Measurements from ENCODE around the gene KIAA1217. TPM values are rescaled to one million over a fixed set of nuclear protein-coding genes. Genes with fewer than 3 reads are reported as not detected.

KIAA1217 gene
- polyA plus RNA-seq, 3 donors: not detected

DNA sequence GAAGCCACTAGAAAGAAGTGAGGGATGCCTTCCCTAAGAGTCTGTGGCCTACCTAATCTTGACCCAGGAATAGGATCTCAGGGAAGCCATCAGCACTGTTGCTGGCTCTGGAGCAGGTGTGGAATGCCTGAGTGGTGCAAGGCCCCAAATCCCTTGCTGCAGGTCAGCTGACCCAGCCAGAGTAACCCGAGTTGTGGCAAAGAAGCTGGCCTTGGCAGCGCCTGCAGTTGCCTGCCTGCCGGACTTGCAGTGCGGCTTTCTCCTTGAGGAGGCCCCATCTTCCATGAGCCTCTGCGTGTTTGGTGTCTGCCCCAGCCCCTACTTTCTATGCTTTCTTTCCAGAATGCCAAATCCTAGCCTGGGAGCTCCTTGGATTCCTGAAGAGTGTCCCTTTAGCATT, 5.8 kb downstream of the KIAA1217 start:
- TF ChIP-seq, protein P1, sequence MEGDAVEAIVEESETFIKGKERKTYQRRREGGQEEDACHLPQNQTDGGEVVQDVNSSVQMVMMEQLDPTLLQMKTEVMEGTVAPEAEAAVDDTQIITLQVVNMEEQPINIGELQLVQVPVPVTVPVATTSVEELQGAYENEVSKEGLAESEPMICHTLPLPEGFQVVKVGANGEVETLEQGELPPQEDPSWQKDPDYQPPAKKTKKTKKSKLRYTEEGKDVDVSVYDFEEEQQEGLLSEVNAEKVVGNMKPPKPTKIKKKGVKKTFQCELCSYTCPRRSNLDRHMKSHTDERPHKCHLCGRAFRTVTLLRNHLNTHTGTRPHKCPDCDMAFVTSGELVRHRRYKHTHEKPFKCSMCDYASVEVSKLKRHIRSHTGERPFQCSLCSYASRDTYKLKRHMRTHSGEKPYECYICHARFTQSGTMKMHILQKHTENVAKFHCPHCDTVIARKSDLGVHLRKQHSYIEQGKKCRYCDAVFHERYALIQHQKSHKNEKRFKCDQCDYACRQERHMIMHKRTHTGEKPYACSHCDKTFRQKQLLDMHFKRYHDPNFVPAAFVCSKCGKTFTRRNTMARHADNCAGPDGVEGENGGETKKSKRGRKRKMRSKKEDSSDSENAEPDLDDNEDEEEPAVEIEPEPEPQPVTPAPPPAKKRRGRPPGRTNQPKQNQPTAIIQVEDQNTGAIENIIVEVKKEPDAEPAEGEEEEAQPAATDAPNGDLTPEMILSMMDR (IDR thresholded peaks at IDR 0.05): no peak
- H3K4me1 Mint-ChIP-seq: no peaks in the 10 kb centered on the region
- no peak for DNase-seq
- Histone ChIP-seq H3K27me3 (ENCODE audit: control insufficient read depth in 2 of 2, insufficient read depth in 2 of 2, low read length in 2 of 2) (peaks cover 7 to 9% of the 10 kb centered on the region in 2 donors), H3K4me1 (ENCODE audit: control insufficient read depth in 1 of 2, insufficient read depth in 2 of 2, low read length in 2 of 2) (no peaks in the 10 kb centered on the region), H3K27ac (ENCODE audit: low read depth in 1 of 2, low read length in 2 of 2) (no peak overlapping the region), H3K36me3 (replicated peaks in 1 of 2; ENCODE audit: control insufficient read depth in 1 of 2, insufficient read depth in 2 of 2, low read length in 2 of 2) (no peaks in the 10 kb centered on the region), H2AFZ (ENCODE audit: insufficient read depth, low read depth, low read length, poor library complexity, severe bottlenecking) (no peak overlapping the region), H3K4me3 (replicated peaks in 1 of 3; ENCODE audit: low read depth in 2 of 3, low read length in 3 of 3) (no peak overlapping the region), H3K9me3 (replicated peaks in 1 of 2; ENCODE audit: control insufficient read depth in 1 of 2, insufficient read depth in 1 of 2, low read length in 2 of 2) (no peaks in the 10 kb centered on the region), H3K4me2 (replicated peaks; ENCODE audit: extremely low read depth, low read length, poor library complexity, severe bottlenecking) (no peak overlapping the region), H4K20me1 (ENCODE audit: insufficient read depth, low read length) (no peaks in the 10 kb centered on the region), H3K79me2 (ENCODE audit: insufficient read depth, low read length) (no peaks in the 10 kb centered on the region), H3K9ac (ENCODE audit: insufficient read depth, low read length, poor library complexity, severe bottlenecking) (no peak overlapping the region)
- no peak overlapping the region for H3K27ac Mint-ChIP-seq
- WGBS (ENCODE audit: insufficient coverage): 93% methylated on average over 5 of the region's 5 CpGs
- no peak overlapping the region for H3K4me3 Mint-ChIP-seq
- H3K36me3 Mint-ChIP-seq: no peaks in the 10 kb centered on the region
- intact Hi-C loops (cut with micrococcal nuclease): no loop called here
- peaks cover 10 to 11% (median 11%) of the 10 kb centered on the region in 3 donors for H3K27me3 Mint-ChIP-seq (ENCODE audit: low read depth in 3 of 3)
- H3K9me3 Mint-ChIP-seq: peaks cover 0 to 7% (median 2%) of the 10 kb centered on the region in 7 donors

DNA sequence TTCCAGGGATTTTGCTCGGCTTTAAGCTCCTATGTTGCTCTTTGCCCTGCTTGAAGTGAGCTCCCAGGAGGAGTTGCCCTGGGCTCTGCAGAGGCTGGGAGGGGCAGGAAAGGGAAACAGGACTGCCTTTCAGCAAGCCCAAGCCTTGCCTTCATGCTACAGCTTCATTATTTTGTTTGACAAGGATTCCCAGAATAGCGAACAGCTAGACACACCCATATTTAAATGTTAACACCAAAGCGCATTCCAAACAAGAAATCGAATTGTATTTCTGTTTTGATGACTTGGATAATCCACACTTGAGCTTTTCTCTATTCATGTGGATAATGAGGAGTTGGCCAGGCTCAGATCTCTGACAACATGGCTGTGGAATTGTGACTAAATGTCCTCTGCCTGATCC, 6.3 kb downstream of the KIAA1217 start:
- DNase-seq: no peak
- Mint-ChIP-seq H3K36me3 (no peaks in the 10 kb centered on the region), H3K9me3 (peaks cover 0 to 7% (median 2%) of the 10 kb centered on the region in 7 donors), H3K27me3 (ENCODE audit: low read depth in 3 of 3) (peaks cover 6 to 7% (median 7%) of the 10 kb centered on the region in 3 donors), H3K4me1 (no peaks in the 10 kb centered on the region), H3K4me3 (no peak overlapping the region), H3K27ac (no peak overlapping the region)
- no peak overlapping the region for H3K4me3 ChIP-seq (replicated peaks in 1 of 3; ENCODE audit: low read depth in 2 of 3, low read length in 3 of 3)
- 100% methylated on average over 1 of the region's 4 CpGs for WGBS (ENCODE audit: insufficient coverage)
- no peaks in the 10 kb centered on the region for H3K4me1 ChIP-seq (ENCODE audit: control insufficient read depth in 1 of 2, insufficient read depth in 2 of 2, low read length in 2 of 2)
- H4K20me1 ChIP-seq (ENCODE audit: insufficient read depth, low read length): no peaks in the 10 kb centered on the region
- peaks cover 3 to 6% of the 10 kb centered on the region in 2 donors for H3K27me3 ChIP-seq (ENCODE audit: control insufficient read depth in 2 of 2, insufficient read depth in 2 of 2, low read length in 2 of 2)
- intact Hi-C loops (cut with micrococcal nuclease): no loop called here
- no peaks in the 10 kb centered on the region for H3K9me3 ChIP-seq (replicated peaks in 1 of 2; ENCODE audit: control insufficient read depth in 1 of 2, insufficient read depth in 1 of 2, low read length in 2 of 2)
- H3K9ac ChIP-seq (ENCODE audit: insufficient read depth, low read length, poor library complexity, severe bottlenecking): no peak overlapping the region
- H3K4me2 ChIP-seq (replicated peaks; ENCODE audit: extremely low read depth, low read length, poor library complexity, severe bottlenecking): no peak overlapping the region
- H3K27ac ChIP-seq (ENCODE audit: low read depth in 1 of 2, low read length in 2 of 2): no peak overlapping the region
- H3K36me3 ChIP-seq (replicated peaks in 1 of 2; ENCODE audit: control insufficient read depth in 1 of 2, insufficient read depth in 2 of 2, low read length in 2 of 2): no peaks in the 10 kb centered on the region
- H2AFZ ChIP-seq (ENCODE audit: insufficient read depth, low read depth, low read length, poor library complexity, severe bottlenecking): no peak overlapping the region
- TF ChIP-seq, protein P1 (IDR thresholded peaks at IDR 0.05): no peak
- no peaks in the 10 kb centered on the region for H3K79me2 ChIP-seq (ENCODE audit: insufficient read depth, low read length)
